ENCODE data around the gene TBX1. TPM values are rescaled to one million over a fixed set of nuclear protein-coding genes. Genes with fewer than 3 reads are reported as not detected.

TBX1 gene
- polyA plus RNA-seq, 1 donor (not counting 4 experiments of a cell fraction or from before 2014, with no cell fraction given) = 0.10 TPM

DNA sequence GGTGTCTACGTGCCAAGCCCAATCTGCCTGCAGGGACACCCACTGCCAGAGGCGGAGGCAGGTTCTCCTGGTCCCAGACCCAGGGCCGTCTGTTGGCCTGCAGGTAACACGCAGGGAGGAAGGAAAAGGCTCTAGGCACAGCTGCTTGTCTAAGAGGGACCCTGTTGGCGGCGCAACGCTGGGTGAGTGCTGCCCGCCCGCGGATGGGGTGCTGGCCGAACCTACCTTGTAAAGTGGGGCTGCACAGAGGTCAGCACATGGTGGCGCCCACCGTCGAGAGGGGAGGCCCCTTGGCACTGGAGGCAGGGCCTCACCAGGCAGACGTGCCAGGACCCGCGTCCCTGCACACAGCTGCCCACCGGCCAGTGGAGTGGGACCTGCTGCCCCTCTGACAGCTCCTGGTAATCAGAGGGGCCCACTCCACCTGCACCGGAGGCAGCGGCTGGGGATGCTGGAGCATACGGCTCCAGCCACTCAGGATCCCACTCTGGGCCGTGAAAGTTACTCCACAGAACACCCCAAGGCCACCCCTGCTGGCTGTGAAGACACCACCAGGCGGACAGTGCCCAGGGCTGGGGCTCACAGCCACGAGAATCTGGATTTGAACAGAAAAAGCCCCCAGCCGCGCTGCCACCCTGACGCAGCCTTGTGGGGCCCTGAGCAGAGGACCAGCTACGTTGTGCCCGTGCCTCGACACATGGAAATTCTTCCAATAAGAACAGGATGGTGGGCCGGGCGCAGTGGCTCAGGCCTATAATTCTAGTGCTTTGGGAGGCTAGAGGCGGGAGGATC, 24.0 kb downstream of the TBX1 start:
- Histone ChIP-seq H2AFZ (ENCODE audit: control insufficient read depth, low read length) (no peak overlapping the region), H3K36me3 (ENCODE audit: control insufficient read depth in 2 of 2, extremely low read depth in 1 of 2, insufficient read depth in 2 of 2, low read length in 2 of 2) (peaks cover 3 to 6% of the 10 kb centered on the region in 2 experiments), H4K20me1 (ENCODE audit: control insufficient read depth, extremely low read depth, insufficient read depth, low read length) (no peaks in the 10 kb centered on the region), H3K79me2 (ENCODE audit: control insufficient read depth, insufficient read depth, low read length) (no peaks in the 10 kb centered on the region), H3K9ac (ENCODE audit: control insufficient read depth, extremely low read depth, insufficient read depth, low read length) (no peak overlapping the region), H3K9me1 (ENCODE audit: control insufficient read depth, extremely low read depth, insufficient read depth, low read length) (no peaks in the 10 kb centered on the region), H3K27me3 (ENCODE audit: control insufficient read depth, extremely low read depth, insufficient read depth, low read length) (no peaks in the 10 kb centered on the region), H3K9me3 (ENCODE audit: control insufficient read depth, low read depth, low read length) (no peaks in the 10 kb centered on the region), H3K4me3 (ENCODE audit: control insufficient read depth in 2 of 3, extremely low read depth in 1 of 3, insufficient read depth in 2 of 3, low read depth in 1 of 3, low read length in 3 of 3) (no peak overlapping the region), H3K4me2 (ENCODE audit: control insufficient read depth, extremely low read depth, insufficient read depth, low read depth, low read length) (no peak overlapping the region), H3K27ac (ENCODE audit: control insufficient read depth, insufficient read depth, low read length) (no peak overlapping the region), H3K4me1 (ENCODE audit: control insufficient read depth, extremely low read depth, insufficient read depth, low read length) (no peaks in the 10 kb centered on the region)
- no peak for FAIRE-seq
- no peak for TF ChIP-seq EZH2 (IDR thresholded peaks at IDR 0.05; ENCODE audit: low read length)
- TF ChIP-seq, protein P1, sequence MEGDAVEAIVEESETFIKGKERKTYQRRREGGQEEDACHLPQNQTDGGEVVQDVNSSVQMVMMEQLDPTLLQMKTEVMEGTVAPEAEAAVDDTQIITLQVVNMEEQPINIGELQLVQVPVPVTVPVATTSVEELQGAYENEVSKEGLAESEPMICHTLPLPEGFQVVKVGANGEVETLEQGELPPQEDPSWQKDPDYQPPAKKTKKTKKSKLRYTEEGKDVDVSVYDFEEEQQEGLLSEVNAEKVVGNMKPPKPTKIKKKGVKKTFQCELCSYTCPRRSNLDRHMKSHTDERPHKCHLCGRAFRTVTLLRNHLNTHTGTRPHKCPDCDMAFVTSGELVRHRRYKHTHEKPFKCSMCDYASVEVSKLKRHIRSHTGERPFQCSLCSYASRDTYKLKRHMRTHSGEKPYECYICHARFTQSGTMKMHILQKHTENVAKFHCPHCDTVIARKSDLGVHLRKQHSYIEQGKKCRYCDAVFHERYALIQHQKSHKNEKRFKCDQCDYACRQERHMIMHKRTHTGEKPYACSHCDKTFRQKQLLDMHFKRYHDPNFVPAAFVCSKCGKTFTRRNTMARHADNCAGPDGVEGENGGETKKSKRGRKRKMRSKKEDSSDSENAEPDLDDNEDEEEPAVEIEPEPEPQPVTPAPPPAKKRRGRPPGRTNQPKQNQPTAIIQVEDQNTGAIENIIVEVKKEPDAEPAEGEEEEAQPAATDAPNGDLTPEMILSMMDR (optimal IDR thresholded peaks at IDR 0.05 in 1 of 3, IDR thresholded peaks at IDR 0.05 in 1 of 3, conservative IDR thresholded peaks at IDR 0.05 in 1 of 3; ENCODE audit: extremely low read depth in 1 of 3, insufficient read depth in 2 of 3, low read length in 3 of 3) = no peak
- dilution Hi-C loops (cut with MboI; ENCODE audit: extremely low pct_ligation_motif_present, low sequenced_read_pairs) = no loop called here
- DNase-seq (ENCODE audit: low read depth, low spot score) = no peak

DNA sequence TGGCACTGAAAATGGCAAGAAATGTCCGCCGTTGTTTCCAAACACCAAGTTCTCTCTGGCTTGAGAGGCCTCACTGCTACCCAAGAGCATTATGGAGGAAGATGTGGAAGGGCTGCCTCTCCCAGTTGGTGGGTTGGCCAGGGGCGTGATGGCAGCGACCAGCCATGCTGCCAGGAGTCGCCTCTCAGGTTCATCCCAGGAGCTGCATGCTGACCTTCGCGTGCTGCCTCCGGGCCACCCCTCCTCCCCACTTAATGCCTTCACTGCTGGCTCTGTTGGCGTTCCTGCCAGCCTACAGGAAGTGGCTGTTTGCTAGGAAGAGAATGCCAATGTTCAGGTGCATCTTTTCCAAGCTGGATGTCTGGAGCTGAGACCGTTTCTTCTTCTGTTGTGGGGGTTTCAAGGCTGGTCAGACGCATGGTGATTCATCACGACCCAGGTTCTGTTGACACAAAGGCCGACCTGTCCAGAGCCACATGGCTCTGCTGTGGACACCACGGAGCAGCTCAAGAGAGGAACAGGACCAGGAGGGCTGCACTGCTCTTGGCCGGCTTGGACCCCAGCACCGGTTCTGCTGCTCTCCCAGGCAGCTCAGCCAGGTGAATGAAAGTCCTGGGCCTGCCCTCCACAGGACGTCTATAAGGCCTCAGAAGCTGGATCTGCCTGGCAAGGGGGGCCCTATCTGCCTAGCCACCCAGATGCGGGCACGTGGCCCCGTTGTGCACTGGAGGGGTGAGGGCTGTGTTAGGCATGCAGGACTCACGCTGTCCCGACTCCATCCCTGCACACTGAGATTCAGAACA, 25.1 kb downstream of the TBX1 start:
- H3K4me2 ChIP-seq (ENCODE audit: control insufficient read depth, extremely low read depth, insufficient read depth, low read depth, low read length) = no peak overlapping the region
- H3K9ac ChIP-seq (ENCODE audit: control insufficient read depth, extremely low read depth, insufficient read depth, low read length) = no peak overlapping the region
- no peak overlapping the region for H3K27ac ChIP-seq (ENCODE audit: control insufficient read depth, insufficient read depth, low read length)
- FAIRE-seq = no peak
- no peaks in the 10 kb centered on the region for H4K20me1 ChIP-seq (ENCODE audit: control insufficient read depth, extremely low read depth, insufficient read depth, low read length)
- no peak overlapping the region for H2AFZ ChIP-seq (ENCODE audit: control insufficient read depth, low read length)
- H3K9me1 ChIP-seq (ENCODE audit: control insufficient read depth, extremely low read depth, insufficient read depth, low read length) = no peaks in the 10 kb centered on the region
- H3K27me3 ChIP-seq (ENCODE audit: control insufficient read depth, extremely low read depth, insufficient read depth, low read length) = no peaks in the 10 kb centered on the region
- TF ChIP-seq, protein P1 (optimal IDR thresholded peaks at IDR 0.05 in 1 of 3, IDR thresholded peaks at IDR 0.05 in 1 of 3, conservative IDR thresholded peaks at IDR 0.05 in 1 of 3; ENCODE audit: extremely low read depth in 1 of 3, insufficient read depth in 2 of 3, low read length in 3 of 3) = no peak
- no peak for TF ChIP-seq EZH2 (IDR thresholded peaks at IDR 0.05; ENCODE audit: low read length)
- H3K36me3 ChIP-seq (ENCODE audit: control insufficient read depth in 2 of 2, extremely low read depth in 1 of 2, insufficient read depth in 2 of 2, low read length in 2 of 2) = peaks cover 3 to 6% of the 10 kb centered on the region in 2 experiments
- no peak for DNase-seq (ENCODE audit: low read depth, low spot score)
- H3K79me2 ChIP-seq (ENCODE audit: control insufficient read depth, insufficient read depth, low read length) = no peaks in the 10 kb centered on the region
- dilution Hi-C loops (cut with MboI; ENCODE audit: extremely low pct_ligation_motif_present, low sequenced_read_pairs) = no loop called here
- H3K4me1 ChIP-seq (ENCODE audit: control insufficient read depth, extremely low read depth, insufficient read depth, low read length) = no peaks in the 10 kb centered on the region
- H3K9me3 ChIP-seq (ENCODE audit: control insufficient read depth, low read depth, low read length) = no peaks in the 10 kb centered on the region
- no peak overlapping the region for H3K4me3 ChIP-seq (ENCODE audit: control insufficient read depth in 2 of 3, extremely low read depth in 1 of 3, insufficient read depth in 2 of 3, low read depth in 1 of 3, low read length in 3 of 3)

Data from keratinocyte (primary cell).